ENCODE data around the gene NDNF.

NDNF gene

DNA sequence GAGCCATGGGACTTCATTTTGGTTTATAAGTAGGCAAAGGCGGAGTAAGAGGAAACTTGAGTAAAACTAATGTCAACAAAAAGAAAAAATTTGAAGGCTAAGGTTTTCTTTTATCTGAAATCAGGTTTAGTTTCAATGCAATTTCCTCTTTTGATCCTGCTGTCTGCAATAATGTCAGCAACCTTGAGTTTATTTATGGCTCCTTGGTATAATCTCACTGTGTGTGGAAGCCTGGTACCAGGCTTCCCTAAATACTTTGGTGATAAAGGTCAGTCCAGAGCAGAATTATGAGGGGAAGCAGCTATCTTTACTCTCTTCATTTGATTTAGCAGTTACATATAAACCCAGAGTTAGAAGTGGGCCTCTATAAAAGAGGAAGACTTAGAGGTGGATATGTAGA is 57.8 kb downstream of the NDNF start:
- no peak for DNase-seq (ENCODE audit: low read depth)

DNA sequence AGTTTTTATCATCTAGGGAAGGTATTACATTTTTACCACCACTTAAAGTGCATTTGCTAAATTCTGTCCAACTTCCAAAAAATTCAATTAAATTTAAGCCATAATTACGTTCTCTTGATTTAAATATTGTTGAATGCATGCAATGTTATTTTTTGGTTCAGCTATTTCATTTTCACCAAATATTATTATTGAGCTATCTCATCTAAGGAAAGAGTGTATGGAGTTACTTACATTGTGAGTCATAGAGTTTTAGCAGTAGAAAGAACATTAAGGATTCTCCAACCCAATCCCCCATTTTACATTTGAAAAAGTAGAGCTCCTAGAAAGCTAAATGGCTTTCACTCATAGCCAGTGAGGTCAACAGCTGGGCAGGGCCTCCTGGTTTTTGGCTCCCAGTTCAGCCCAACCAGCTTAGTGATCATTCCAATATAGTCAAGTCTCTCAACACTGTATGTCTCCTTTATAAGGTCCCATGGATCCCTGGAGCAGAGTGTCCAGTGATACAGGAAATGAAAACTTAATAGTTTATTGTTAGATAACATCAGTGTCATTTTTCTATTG is 60.5 kb downstream of the NDNF start:
- no peak for DNase-seq (ENCODE audit: low read depth)

DNA sequence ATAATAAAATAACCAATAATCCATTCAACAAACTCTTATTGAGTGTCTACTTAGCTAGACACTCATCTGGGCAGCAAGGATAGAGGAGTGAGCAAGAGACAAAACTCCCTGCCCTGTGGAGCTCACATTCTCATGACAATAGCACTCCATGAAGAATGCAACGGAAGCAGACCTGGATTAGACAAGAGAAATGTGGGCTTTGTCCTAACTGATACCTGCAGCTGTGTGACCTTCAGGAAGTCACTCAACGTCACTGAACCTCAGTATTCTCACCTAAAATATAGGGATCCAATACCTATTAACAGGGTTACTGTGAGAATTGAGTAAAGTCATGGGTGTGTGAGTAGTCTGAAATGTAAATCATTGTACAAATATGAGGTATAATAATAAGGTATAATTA is 61.2 kb downstream of the NDNF start:
- DNase-seq (ENCODE audit: low read depth) = no peak

DNA sequence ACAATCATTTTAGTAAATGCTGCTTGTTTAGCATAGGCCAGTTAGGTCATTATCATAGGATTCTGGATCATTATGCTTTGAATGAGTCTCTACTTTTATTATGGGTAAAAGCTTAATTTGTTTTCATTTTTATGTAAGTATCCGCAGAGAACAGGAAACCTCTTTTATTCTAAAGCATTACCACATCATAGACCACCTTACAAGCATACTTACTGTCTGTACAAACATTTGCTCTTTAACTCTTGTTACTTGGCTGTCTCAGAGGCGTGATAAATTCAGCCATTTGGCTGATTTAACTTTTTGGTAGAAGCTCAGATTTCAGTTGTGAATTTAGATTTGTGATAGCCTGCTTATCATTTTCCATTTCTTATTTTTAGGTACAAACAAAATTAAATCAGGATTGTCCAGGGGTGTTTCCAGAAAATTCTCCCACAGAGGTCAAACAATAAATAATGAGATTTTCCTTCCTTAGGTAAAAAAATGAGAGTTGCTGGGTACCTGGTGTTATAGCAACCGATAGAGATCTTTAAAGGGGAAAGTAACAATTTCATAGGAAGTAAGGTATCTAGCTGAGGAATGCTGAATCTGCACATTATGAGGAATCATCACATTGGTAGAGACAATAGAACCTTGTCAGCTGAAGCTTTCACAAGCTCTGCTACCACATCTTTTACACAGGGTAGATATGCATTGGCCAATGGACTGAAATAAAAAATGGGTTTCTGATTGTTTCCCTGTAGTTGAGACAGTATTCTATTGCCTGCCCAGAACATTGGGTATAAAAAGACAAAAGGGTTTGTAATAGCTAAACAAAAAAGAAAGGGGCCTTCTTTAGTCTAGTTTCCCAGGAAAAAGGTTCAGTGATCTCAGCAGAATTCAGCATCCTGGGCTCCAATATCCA is 62.5 kb downstream of the NDNF start:
- DNase-seq (ENCODE audit: low read depth) = no peak

DNA sequence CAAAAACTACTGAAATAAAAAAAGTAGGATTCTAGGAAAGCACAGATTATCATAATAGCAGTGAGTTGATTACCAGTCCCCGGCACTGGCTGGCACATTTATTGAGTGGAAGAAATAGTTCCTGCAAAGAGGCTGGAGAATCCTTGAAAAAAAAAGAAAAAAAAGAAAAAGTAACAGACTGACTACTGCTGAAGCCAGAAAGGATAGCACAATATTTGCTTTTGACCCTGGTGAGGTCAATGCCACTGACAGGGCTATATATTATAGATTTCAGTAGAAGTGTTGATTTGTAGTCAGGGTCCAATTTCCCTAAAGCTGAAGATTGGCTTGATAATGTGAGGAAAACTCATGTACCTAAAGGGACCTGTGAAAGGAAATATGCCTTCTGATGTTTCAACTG is 64.7 kb downstream of the NDNF start:
- DNase-seq (ENCODE audit: low read depth) = no peak

DNA sequence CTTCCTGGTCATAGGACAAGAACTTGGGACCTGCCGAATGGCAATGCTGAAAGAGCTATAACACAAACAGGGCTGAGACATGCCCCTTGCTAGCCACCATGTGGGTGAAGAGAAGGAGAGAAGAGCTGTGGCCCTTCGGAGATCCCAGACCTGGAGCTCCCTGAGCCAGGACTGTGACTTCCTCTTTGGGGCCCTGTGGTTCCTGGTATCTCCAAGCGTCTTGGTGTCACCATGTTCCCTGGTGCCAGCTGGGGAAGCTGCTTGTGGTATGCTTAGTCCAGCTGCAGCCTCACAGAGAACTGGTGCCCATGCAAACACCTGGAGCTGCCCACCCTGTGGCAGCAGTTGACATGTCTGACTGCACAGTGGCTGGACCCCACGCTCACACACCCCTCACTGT is 68.5 kb downstream of the NDNF start:
- DNase-seq (ENCODE audit: low read depth) = no peak

DNA sequence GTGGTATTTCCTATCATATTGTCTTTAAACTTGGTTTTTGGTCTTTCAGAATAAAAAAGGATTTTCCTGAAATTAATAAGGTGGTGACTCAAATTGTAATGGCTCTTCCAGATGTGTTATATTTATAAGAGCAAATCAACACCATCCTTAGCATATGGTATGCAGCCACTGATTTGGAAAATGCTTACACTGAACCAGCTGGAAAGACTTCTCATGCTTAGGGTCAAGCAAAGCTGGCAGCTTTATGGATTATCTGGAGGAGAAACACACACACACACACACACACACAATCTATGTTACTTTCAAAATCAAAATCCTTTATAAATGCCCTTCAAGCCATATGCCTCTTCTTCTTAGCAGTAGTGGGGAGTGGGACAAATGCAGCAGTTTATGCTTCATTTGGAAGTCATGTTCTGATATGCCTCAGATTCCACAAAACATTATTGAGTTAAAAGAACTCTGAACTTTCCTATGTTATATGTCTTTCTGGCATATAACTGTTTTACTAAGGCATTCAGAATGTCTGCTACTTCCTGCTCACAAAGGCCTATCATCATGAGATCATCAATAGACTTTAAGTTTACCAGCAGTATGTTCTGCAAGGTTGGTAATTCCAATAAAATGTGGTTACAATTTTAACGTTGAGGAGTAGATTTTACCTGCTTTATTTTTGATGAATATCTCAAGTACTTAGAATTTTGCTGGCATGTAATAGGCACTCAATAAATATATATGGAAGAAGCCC is 76.9 kb downstream of the NDNF start:
- no peak for DNase-seq (ENCODE audit: low read depth)

DNA sequence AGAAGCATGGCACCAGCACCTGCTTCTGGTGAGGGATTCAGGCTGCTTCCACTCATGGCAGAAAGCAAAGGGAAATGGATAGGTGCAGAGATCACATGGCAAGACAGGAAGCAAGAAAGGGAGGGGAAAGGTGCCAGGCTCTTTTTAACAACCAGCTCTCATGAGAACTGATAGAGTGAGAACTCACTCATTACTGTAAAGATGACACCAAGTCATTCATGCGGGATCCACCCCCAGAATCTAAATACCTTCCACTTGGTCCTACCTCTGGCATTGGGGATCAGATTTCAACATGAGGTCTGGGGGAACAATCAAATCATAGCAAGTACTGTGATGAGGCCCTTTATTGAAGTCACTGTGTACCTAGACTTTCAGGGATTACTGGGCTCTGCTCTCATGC is 77.8 kb downstream of the NDNF start:
- no peak for DNase-seq (ENCODE audit: low read depth)

DNA sequence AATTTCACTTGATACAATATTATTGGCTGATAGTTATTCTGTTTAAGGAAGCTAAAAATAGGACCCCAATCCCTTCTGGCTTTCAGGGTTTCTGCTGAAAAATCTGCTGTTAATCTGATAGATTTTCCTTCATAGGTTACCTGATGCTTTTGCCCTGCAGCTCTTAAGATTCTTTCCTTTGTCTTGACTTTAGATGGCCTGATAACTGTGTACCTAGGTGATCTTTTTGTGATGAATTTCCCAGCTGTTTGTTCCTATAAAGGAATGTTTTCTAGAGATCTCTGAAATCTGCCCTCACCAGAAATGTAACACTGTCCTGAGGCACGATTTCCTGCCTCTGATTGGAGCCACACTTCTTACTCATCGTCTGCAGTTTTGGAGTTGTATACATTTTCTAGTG is 80.5 kb downstream of the NDNF start:
- DNase-seq (ENCODE audit: low read depth) = no peak

DNA sequence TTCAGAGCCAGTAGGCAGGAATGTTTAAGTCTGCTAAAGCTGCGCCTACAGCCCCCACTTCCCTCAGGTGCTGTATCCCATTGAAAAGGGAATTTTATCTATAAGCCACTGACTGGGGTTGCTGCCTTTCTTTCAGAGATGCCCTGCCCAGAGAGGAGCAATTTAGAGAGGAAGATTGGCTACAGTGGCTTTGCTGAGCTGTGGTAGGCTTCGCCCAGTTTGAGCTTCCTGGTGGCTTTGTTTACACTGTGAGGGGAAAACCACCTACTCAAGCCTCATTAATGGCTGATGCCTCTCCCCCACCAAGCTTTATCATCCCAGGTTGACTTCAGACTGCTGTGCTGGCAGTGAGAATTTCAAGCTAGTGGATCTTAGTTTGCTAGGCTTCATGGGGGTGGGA is 82.1 kb downstream of the NDNF start:
- no peak for DNase-seq (ENCODE audit: low read depth)
